GM23248 (cell line): ENCODE results near the gene GFM1.

Source experiments
- EZH2 ChIP-seq: fragments of 200-600 bp; sonication (generic); IDR thresholded peaks from 2 replicates; pipeline ENCODE4 v1.6.1; 2018; ENCODE audit warnings: antibody characterized with exemption, mild to moderate bottlenecking; ENCODE audit not compliant: insufficient read depth, poor library complexity, severe bottlenecking
- EZH2phosphoT487 ChIP-seq: fragments of 200-600 bp; sonication (generic); IDR thresholded peaks from 2 replicates; pipeline ENCODE4 v1.6.1; 2018; ENCODE audit warnings: antibody characterized with exemption, moderate library complexity, mild to moderate bottlenecking, low read depth; ENCODE audit not compliant: insufficient read depth

GRCh38 chr3:158666416-158666815 is 22.1 kb downstream of the GFM1 start:
- no peak for TF ChIP-seq EZH2phosphoT487
- TF ChIP-seq EZH2, result no peak
